B cell (primary cell): Measurements from ENCODE around the gene CTXN3. TPM values are rescaled to one million over a fixed set of nuclear protein-coding genes. Genes with fewer than 3 reads are reported as not detected.

Source experiments
- ATAC-seq: fragments of 200-7000 bp; cut with Tn5 transposase; one replicate; pipeline ENCODE4 v1.10.0; 2021; ENCODE audit warnings: low read depth, mild to moderate bottlenecking, moderate number of reproducible peaks, moderate library complexity
- CTCF ChIA-PET: fragments of 350-600 bp; sonication (Branson Sonifier 250); formaldehyde crosslinking; loops from one replicate; lab custom pipeline; 2021; ENCODE audit warnings: antibody characterized with exemption, inconsistent platforms; lab: Charles Lee
- POLR2A ChIA-PET: fragments of 350-600 bp; sonication (Branson Sonifier 250); formaldehyde crosslinking; loops from one replicate; lab custom pipeline; 2021; ENCODE audit warnings: antibody characterized with exemption; lab: Charles Lee
- DNase-seq: peaks from one replicate; pipeline ENCODE4 v3.0.0; 2013
- H2AFZ ChIP-seq: 2 replicates; pipeline ENCODE4 v1.6.1; 2012; ENCODE audit warnings: mild to moderate bottlenecking, low read depth, low read length; ENCODE audit not compliant: insufficient read depth, poor library complexity, severe bottlenecking
- H3K27ac ChIP-seq, 2 donors: 1 replicate in 1 of 2; 2 replicates in 1 of 2; pipeline ENCODE4 v1.5.1; 2012 to 2013; ENCODE audit warnings: low read length in 2 of 2, mild to moderate bottlenecking in 2 of 2, moderate library complexity in 1 of 2
- H3K27me3 ChIP-seq, 4 experiments: fragments of 200-600 bp in 1 of 4; sonication (generic) in 1 of 4; replicated peaks in 1 of 4; 1 replicate in 2 of 4; 2 replicates in 2 of 4; pipeline versions ENCODE4 v1.6.1 to v1.7.0; 2013 to 2016; ENCODE audit warnings: low read length in 3 of 4, mild to moderate bottlenecking in 2 of 4, mixed read lengths in 1 of 4, moderate library complexity in 1 of 4; ENCODE audit not compliant: insufficient read depth in 4 of 4, control insufficient read depth in 3 of 4; ENCODE audit errors: control extremely low read depth in 1 of 4
- H3K36me3 ChIP-seq, 2 experiments: replicated peaks in 1 of 2; 1 replicate in 1 of 2; 2 replicates in 1 of 2; pipeline versions ENCODE4 v1.6.1 to v1.7.1; 2013; ENCODE audit warnings: low read length in 1 of 2; ENCODE audit not compliant: insufficient read depth in 2 of 2, control insufficient read depth in 1 of 2; ENCODE audit errors: control extremely low read depth in 1 of 2, extremely low read depth in 1 of 2
- H3K4me1 ChIP-seq, 2 donors: fragments of 200-600 bp in 1 of 2; sonication (generic) in 1 of 2; 1 replicate in 1 of 2; 2 replicates in 1 of 2; pipeline versions ENCODE4 v1.5.1 to v1.6.1; 2013 to 2017; ENCODE audit warnings: low read length in 2 of 2; ENCODE audit not compliant: control insufficient read depth in 2 of 2, insufficient read depth in 2 of 2
- H3K4me2 ChIP-seq: replicated peaks from 2 replicates; pipeline ENCODE3; 2012; ENCODE audit warnings: mild to moderate bottlenecking, low read depth, low read length; ENCODE audit not compliant: poor library complexity, severe bottlenecking
- H3K4me3 ChIP-seq, 5 experiments: fragments of 200-600 bp in 1 of 5; sonication (generic) in 1 of 5; 1 replicate in 3 of 5; 2 replicates in 2 of 5; pipeline versions ENCODE4 v1.5.1 to v1.7.0; 2011 to 2016; ENCODE audit warnings: low read length in 4 of 5, mild to moderate bottlenecking in 4 of 5, low read depth in 2 of 5, control low read depth in 1 of 5, moderate library complexity in 1 of 5; ENCODE audit not compliant: insufficient read depth in 1 of 5; ENCODE audit errors: control extremely low read depth in 1 of 5, extremely low read depth in 1 of 5
- H3K79me2 ChIP-seq: fragments of 200-600 bp; sonication (generic); one replicate; pipeline ENCODE4 v1.6.0; 2016; ENCODE audit warnings: low read length; ENCODE audit not compliant: control insufficient read depth, insufficient read depth
- H3K9ac ChIP-seq: fragments of 200-600 bp; sonication (generic); 2 replicates; pipeline ENCODE4 v1.6.1; 2017; ENCODE audit warnings: mild to moderate bottlenecking, low read length, moderate library complexity
- H3K9me3 ChIP-seq, 3 donors: one replicate each; pipeline versions ENCODE4 v1.6.1 to v1.7.1; 2013; ENCODE audit warnings: low read length in 2 of 3; ENCODE audit not compliant: control insufficient read depth in 2 of 3, insufficient read depth in 1 of 3; ENCODE audit errors: control extremely low read depth in 1 of 3
- H4K20me1 ChIP-seq: 2 replicates; pipeline ENCODE4 v1.6.0; 2012; ENCODE audit warnings: mild to moderate bottlenecking, low read length; ENCODE audit not compliant: insufficient read depth, control insufficient read depth, poor library complexity, severe bottlenecking
- H3K27ac Mint-ChIP-seq: one replicate; pipeline ENCODE4 v1.8.0; 2021; ENCODE audit warnings: mixed read lengths
- H3K27me3 Mint-ChIP-seq: one replicate; pipeline ENCODE4 v1.8.0; 2021; ENCODE audit warnings: mixed read lengths
- H3K4me1 Mint-ChIP-seq: one replicate; pipeline ENCODE4 v1.8.0; 2021; ENCODE audit warnings: mixed read lengths
- H3K4me3 Mint-ChIP-seq: one replicate; pipeline ENCODE4 v1.8.0; 2021; ENCODE audit warnings: mixed read lengths
- H3K9me3 Mint-ChIP-seq: one replicate; pipeline ENCODE4 v1.8.0; 2022; ENCODE audit warnings: mixed read lengths; ENCODE audit not compliant: insufficient read depth
- EZH2 ChIP-seq: IDR thresholded peaks from 2 replicates; pipeline ENCODE4 v1.6.1; 2012; ENCODE audit warnings: borderline replicate concordance, low read depth, mild to moderate bottlenecking, moderate library complexity, low read length; ENCODE audit not compliant: insufficient read depth, poor library complexity, severe bottlenecking
- WGBS: methylation state at CpG from one replicate; pipeline ENCODE4 v1.1.5; 2013; ENCODE audit warnings: missing lambda C conversion rate; ENCODE audit not compliant: insufficient coverage; 5-methylcytosine and 5-hydroxymethylcytosine counted together
- intact Hi-C: fragments of 100-400 bp; cut with micrococcal nuclease; formaldehyde crosslinking; loops from one replicate; pipeline ENCODE4 v1.10.0; 2022
- polyA plus RNA-seq: library from polyadenylated mRNA; depleted of rRNA; stranded (reverse); fragments of >200 nt; gene quantifications from 2 replicates; pipeline ENCODE4 v1.2.3, GENCODE V29; 2012
- total RNA-seq, 2 donors: library from RNA; stranded (reverse); fragments of 120-200 nt in 1 of 2; gene quantifications; 1 replicate in 1 of 2; 2 replicates in 1 of 2; pipeline versions ENCODE4 v1.2.3 to v1.2.4, GENCODE V29; 2013 to 2022
- TF ChIP-seq, protein P1 (sequence below): fragments of 200-600 bp; IDR thresholded peaks from one replicate; pipeline ENCODE4 v1.8.0; 2022; ENCODE audit warnings: antibody characterized with exemption, mild to moderate bottlenecking

Gene CTXN3
- total and polyA plus RNA-seq, 2 donors (not counting 1 experiment from before 2014, with no cell fraction given), result not detected

- DNase-seq (no peak), ATAC-seq (no peak)
- WGBS, result 6% methylated on average over 1 of the region's 2 CpGs
- Histone ChIP-seq H2AFZ (no peak overlapping the region), H3K79me2 (no peaks in the 10 kb centered on the region), H3K4me2 (no peak overlapping the region), H3K27ac (no peak overlapping the region), H3K36me3 (no peaks in the 10 kb centered on the region), H3K9me3 (no peaks in the 10 kb centered on the region), H4K20me1 (no peaks in the 10 kb centered on the region), H3K4me1 (no peaks in the 10 kb centered on the region), H3K27me3 (no peaks in the 10 kb centered on the region), H3K9ac (no peak overlapping the region), H3K4me3 (no peak overlapping the region)
- TF ChIP-seq, protein P1, sequence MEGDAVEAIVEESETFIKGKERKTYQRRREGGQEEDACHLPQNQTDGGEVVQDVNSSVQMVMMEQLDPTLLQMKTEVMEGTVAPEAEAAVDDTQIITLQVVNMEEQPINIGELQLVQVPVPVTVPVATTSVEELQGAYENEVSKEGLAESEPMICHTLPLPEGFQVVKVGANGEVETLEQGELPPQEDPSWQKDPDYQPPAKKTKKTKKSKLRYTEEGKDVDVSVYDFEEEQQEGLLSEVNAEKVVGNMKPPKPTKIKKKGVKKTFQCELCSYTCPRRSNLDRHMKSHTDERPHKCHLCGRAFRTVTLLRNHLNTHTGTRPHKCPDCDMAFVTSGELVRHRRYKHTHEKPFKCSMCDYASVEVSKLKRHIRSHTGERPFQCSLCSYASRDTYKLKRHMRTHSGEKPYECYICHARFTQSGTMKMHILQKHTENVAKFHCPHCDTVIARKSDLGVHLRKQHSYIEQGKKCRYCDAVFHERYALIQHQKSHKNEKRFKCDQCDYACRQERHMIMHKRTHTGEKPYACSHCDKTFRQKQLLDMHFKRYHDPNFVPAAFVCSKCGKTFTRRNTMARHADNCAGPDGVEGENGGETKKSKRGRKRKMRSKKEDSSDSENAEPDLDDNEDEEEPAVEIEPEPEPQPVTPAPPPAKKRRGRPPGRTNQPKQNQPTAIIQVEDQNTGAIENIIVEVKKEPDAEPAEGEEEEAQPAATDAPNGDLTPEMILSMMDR, result no peak
- TF ChIP-seq EZH2, result no peak
- H3K27ac Mint-ChIP-seq, result no peak overlapping the region
- intact Hi-C loops, result no loop called here
- H3K27me3 Mint-ChIP-seq, result peaks cover 2% of the 10 kb centered on the region
- CTCF ChIA-PET, result no interaction called here
- no peaks in the 10 kb centered on the region for H3K9me3 Mint-ChIP-seq
- no peak overlapping the region for H3K4me3 Mint-ChIP-seq
- H3K4me1 Mint-ChIP-seq, result no peaks in the 10 kb centered on the region
- POLR2A ChIA-PET, result no interaction called here
Measured at GRCh38 chr5:127650022-127650421, 1.1 kb downstream of the CTXN3 start.

GRCh38 chr5:127650649-127651048 is 1.8 kb downstream of the CTXN3 start:
- H3K79me2 ChIP-seq, result no peaks in the 10 kb centered on the region
- peaks cover 2% of the 10 kb centered on the region for H3K27me3 Mint-ChIP-seq
- DNase-seq (no peak), ATAC-seq (no peak)
- POLR2A ChIA-PET, result no interaction called here
- no peak overlapping the region for H3K27ac ChIP-seq
- H3K27me3 ChIP-seq, result no peaks in the 10 kb centered on the region
- H3K9ac ChIP-seq, result no peak overlapping the region
- H3K36me3 ChIP-seq, result no peaks in the 10 kb centered on the region
- H3K4me1 Mint-ChIP-seq, result no peaks in the 10 kb centered on the region
- H3K9me3 Mint-ChIP-seq, result no peaks in the 10 kb centered on the region
- H3K4me3 Mint-ChIP-seq, result no peak overlapping the region
- 29% methylated on average over 1 of the region's 1 CpG for WGBS
- no peak overlapping the region for H2AFZ ChIP-seq
- H3K9me3 ChIP-seq, result no peaks in the 10 kb centered on the region
- no peaks in the 10 kb centered on the region for H4K20me1 ChIP-seq
- H3K4me3 ChIP-seq, result no peak overlapping the region
- no peak overlapping the region for H3K4me2 ChIP-seq
- intact Hi-C loops, result no loop called here
- no peak overlapping the region for H3K27ac Mint-ChIP-seq
- H3K4me1 ChIP-seq, result no peaks in the 10 kb centered on the region
- CTCF ChIA-PET, result no interaction called here
- TF ChIP-seq EZH2, result no peak
- TF ChIP-seq, protein P1, result no peak
